Stomach (tissue), 4 donors: ENCODE results near the gene CHD9.

Source experiments
- EP300 ChIP-seq: sonication (generic); formaldehyde crosslinking; IDR thresholded peaks from one replicate; pipeline ENCODE4 v1.6.1; 2017; ENCODE audit warnings: antibody characterized with exemption
- POLR2A ChIP-seq, 4 donors: fragments of 450-650 bp; IDR thresholded peaks; one replicate each; pipeline ENCODE4 v1.6.1; 2016; ENCODE audit warnings: antibody characterized with exemption in 4 of 4, control low read depth in 2 of 4, mild to moderate bottlenecking in 1 of 4, moderate library complexity in 1 of 4
- POLR2AphosphoS5 ChIP-seq, 3 donors: sonication (generic); formaldehyde crosslinking; IDR thresholded peaks; one replicate each; pipeline ENCODE4 v1.6.1; 2016; ENCODE audit warnings: antibody characterized with exemption in 3 of 3
- TF ChIP-seq, protein P1 (sequence below), 7 experiments: fragments of 450-650 bp in 4 of 7; fragments of 200-600 bp in 3 of 7; sonication (generic) in 3 of 7; IDR thresholded peaks; one replicate each; pipeline ENCODE4 v1.5.1; 2016 to 2019; ENCODE audit warnings: antibody characterized with exemption in 7 of 7, control low read depth in 2 of 7, mild to moderate bottlenecking in 1 of 7

DNA sequence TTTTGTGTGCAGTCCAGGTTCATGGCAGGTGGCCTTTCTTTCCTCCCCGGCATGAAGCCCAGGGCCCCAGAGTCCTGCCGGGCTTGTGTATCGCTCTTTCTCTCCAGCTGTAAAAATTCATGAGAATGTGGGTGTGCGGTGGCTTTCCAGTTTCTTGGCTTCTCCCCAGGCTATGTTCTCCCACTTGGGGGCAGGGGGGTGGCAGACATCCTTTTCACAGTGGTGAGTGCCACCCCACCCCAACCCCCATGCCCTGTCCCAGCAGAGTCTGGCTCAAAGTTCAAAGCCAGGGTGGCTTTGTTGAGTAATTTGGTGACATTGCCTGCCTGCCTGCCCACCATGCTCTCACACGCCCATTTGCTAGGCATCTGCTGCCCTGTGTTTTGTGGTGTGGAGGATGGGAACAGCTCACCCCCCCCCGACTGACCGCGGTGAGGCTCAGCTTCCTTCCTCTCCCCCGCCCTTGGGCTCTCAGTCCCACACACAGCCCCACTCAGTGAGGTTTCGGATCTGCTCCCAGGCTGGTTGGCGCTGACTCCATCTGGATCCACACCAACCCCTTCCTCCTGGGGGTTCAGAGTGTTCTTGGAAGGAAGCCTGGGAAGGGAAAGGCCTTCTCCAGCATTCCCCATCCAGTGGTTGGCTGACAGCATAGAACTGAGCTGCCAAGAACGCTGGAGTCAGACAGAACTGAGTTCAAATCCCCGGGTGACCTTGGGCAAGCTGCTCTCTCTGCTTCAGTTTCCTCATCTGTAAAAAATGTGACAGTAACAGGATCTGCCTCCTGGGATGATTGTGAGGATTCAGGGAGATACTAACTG is 36.0 kb downstream of the CHD9 start:
- no peak for TF ChIP-seq POLR2A (IDR thresholded peaks at IDR 0.05)
- TF ChIP-seq, protein P1, sequence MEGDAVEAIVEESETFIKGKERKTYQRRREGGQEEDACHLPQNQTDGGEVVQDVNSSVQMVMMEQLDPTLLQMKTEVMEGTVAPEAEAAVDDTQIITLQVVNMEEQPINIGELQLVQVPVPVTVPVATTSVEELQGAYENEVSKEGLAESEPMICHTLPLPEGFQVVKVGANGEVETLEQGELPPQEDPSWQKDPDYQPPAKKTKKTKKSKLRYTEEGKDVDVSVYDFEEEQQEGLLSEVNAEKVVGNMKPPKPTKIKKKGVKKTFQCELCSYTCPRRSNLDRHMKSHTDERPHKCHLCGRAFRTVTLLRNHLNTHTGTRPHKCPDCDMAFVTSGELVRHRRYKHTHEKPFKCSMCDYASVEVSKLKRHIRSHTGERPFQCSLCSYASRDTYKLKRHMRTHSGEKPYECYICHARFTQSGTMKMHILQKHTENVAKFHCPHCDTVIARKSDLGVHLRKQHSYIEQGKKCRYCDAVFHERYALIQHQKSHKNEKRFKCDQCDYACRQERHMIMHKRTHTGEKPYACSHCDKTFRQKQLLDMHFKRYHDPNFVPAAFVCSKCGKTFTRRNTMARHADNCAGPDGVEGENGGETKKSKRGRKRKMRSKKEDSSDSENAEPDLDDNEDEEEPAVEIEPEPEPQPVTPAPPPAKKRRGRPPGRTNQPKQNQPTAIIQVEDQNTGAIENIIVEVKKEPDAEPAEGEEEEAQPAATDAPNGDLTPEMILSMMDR (IDR thresholded peaks at IDR 0.05): no peak
- TF ChIP-seq POLR2AphosphoS5 (IDR thresholded peaks at IDR 0.05): peak; percentile 80 to 96 (median 94)
- TF ChIP-seq EP300: peak; percentile 77
